ENCODE results near the gene DNAAF5.

The DNAAF5 gene

DNA sequence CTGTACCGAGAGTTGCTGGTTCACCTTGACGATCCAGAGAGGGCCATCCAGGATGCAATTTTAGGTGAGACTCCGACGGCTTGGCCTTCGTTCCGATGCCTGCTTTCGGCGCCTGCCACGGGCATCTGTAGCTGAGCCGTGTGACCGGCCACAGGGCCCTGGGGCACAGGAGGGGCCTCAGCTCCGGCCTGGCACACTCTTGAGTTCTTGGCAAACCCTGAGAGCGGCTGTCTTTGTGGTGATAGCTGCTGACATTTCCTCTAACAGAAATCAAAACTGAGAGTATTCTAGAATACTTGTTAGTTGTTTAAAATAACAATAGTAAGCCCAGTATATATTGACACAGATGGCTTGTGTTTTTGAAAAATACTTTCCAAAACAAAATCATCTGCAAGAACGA, 53.6 kb downstream of the DNAAF5 start:
- no peak overlapping the region for H3K27ac ChIP-seq (ENCODE audit: low read depth, low read length)

DNA sequence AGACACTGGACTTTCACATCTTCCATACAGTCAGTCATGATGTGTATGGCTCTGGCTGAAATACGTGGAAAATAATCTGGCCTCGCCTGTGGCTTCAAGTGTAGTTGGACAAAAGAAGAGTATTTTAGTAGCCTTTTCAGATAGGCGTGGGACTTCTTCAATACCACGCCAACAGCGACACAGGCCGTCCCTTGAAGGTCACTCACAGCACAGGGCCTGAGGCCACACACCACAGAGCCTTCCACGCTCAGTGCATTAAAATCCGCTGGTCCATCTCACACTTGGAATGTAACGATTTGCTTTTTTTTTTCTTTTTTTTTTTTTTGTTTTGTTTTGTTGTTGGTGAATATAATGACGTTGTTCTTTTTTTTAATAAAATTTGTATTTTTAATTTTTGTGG, 54.0 kb downstream of the DNAAF5 start:
- Histone ChIP-seq H3K9ac (ENCODE audit: low read length in 5 of 5) (no peak overlapping the region), H3K4me3 (ENCODE audit: low read depth in 1 of 5, low read length in 5 of 5) (no peak overlapping the region), H3K27me3 (ENCODE audit: control insufficient read depth in 5 of 5, insufficient read depth in 4 of 5, low read length in 5 of 5) (no peaks in the 10 kb centered on the region), H3K36me3 (ENCODE audit: control insufficient read depth in 5 of 5, insufficient read depth in 5 of 5, low read length in 5 of 5) (peaks cover 0 to 77% (median 68%) of the 10 kb centered on the region in 5 donors), H3K4me1 (ENCODE audit: control insufficient read depth in 5 of 5, insufficient read depth in 5 of 5, low read length in 5 of 5) (peaks cover 0 to 22% (median 2%) of the 10 kb centered on the region in 5 donors), H3K27ac (ENCODE audit: low read depth, low read length) (no peak overlapping the region), H3K9me3 (ENCODE audit: control insufficient read depth in 5 of 5, low read length in 5 of 5) (no peaks in the 10 kb centered on the region)

More for the DNA sequence above, 53.6 kb downstream of the DNAAF5 start:
- no peak overlapping the region for H3K9ac ChIP-seq (ENCODE audit: low read length in 5 of 5)
- peaks cover 0 to 22% (median 2%) of the 10 kb centered on the region in 5 donors for H3K4me1 ChIP-seq (ENCODE audit: control insufficient read depth in 5 of 5, insufficient read depth in 5 of 5, low read length in 5 of 5)
- H3K9me3 ChIP-seq (ENCODE audit: control insufficient read depth in 5 of 5, low read length in 5 of 5) = no peaks in the 10 kb centered on the region
- no peaks in the 10 kb centered on the region for H3K27me3 ChIP-seq (ENCODE audit: control insufficient read depth in 5 of 5, insufficient read depth in 4 of 5, low read length in 5 of 5)
- peaks cover 0 to 78% (median 66%) of the 10 kb centered on the region in 5 donors for H3K36me3 ChIP-seq (ENCODE audit: control insufficient read depth in 5 of 5, insufficient read depth in 5 of 5, low read length in 5 of 5)
- no peak overlapping the region for H3K4me3 ChIP-seq (ENCODE audit: low read depth in 1 of 5, low read length in 5 of 5)

DNA sequence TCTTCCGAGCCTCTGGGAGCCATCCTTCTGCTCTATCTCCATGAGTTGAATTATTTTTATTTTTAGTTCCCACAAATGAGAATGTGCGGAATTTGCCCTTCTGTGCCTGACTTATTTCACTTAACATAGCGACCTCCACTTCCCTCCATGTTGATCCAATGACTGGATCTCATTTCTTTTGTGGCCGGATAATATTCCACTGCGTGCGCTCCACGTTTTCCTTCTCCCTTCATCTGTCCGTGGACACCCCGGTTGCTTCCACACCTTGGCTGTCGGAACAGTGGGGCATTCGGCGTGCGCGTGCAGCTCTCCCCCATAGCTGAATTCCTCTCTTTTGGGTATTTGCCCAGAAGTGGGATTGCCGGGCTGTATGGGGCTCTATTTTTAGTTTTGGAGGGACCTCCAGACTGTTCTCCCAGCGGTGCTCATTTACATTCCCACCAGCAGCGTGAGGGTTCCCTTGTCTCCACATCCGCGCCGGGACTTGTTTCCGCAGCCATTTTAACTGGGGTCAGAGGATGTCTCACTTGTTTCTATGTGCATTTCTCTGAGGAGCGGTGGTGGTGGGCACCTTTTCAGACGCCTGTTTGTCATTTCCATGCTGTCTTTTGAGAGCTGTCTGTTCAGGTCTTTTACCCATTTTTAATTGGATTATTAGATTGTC, 54.8 kb downstream of the DNAAF5 start:
- H3K27ac ChIP-seq (ENCODE audit: low read depth, low read length) = no peak overlapping the region
- H3K36me3 ChIP-seq (ENCODE audit: control insufficient read depth in 5 of 5, insufficient read depth in 5 of 5, low read length in 5 of 5) = peaks cover 0 to 78% (median 66%) of the 10 kb centered on the region in 5 donors
- H3K9me3 ChIP-seq (ENCODE audit: control insufficient read depth in 5 of 5, low read length in 5 of 5) = no peaks in the 10 kb centered on the region
- no peaks in the 10 kb centered on the region for H3K27me3 ChIP-seq (ENCODE audit: control insufficient read depth in 5 of 5, insufficient read depth in 4 of 5, low read length in 5 of 5)
- no peak overlapping the region for H3K4me3 ChIP-seq (ENCODE audit: low read depth in 1 of 5, low read length in 5 of 5)
- H3K9ac ChIP-seq (ENCODE audit: low read length in 5 of 5) = no peak overlapping the region
- H3K4me1 ChIP-seq (ENCODE audit: control insufficient read depth in 5 of 5, insufficient read depth in 5 of 5, low read length in 5 of 5) = peaks cover 0 to 25% (median 2%) of the 10 kb centered on the region in 5 donors

DNA sequence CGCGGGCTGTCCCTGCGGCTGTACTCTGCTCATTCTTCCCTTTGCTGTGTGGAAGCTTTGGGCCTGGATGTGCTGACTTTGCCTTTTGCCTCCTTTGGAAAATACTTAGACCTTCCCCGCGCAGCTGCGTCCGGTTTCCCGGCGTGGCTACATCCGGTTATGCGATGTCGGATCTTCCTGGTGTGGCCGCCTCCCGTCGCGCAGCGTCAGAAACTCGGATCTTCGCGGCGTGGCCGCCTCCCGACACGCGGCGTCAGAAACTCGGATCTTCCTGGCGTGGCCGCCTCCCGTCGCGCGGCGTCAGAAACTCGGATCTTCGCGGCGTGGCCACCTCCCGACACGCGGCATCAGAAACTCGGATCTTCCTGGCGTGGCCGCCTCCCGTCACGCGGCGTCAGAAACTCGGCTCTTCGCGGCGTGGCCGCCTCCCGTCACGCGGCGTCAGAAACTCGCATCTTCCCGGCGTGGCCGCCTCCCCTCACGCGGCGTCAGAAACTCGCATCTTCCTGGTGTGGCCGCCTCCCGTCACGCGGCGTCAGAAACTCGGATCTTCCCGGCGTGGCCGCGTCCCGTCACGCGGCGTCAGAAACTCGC, 55.5 kb downstream of the DNAAF5 start:
- no peaks in the 10 kb centered on the region for H3K9me3 ChIP-seq (ENCODE audit: control insufficient read depth in 5 of 5, low read length in 5 of 5)
- H3K36me3 ChIP-seq (ENCODE audit: control insufficient read depth in 5 of 5, insufficient read depth in 5 of 5, low read length in 5 of 5) = peaks cover 0 to 70% (median 60%) of the 10 kb centered on the region in 5 donors
- no peak overlapping the region for H3K4me3 ChIP-seq (ENCODE audit: low read depth in 1 of 5, low read length in 5 of 5)
- no peaks in the 10 kb centered on the region for H3K27me3 ChIP-seq (ENCODE audit: control insufficient read depth in 5 of 5, insufficient read depth in 4 of 5, low read length in 5 of 5)
- H3K9ac ChIP-seq (ENCODE audit: low read length in 5 of 5) = no peak overlapping the region
- peaks cover 0 to 25% (median 2%) of the 10 kb centered on the region in 5 donors for H3K4me1 ChIP-seq (ENCODE audit: control insufficient read depth in 5 of 5, insufficient read depth in 5 of 5, low read length in 5 of 5)
- H3K27ac ChIP-seq (ENCODE audit: low read depth, low read length) = no peak overlapping the region

DNA sequence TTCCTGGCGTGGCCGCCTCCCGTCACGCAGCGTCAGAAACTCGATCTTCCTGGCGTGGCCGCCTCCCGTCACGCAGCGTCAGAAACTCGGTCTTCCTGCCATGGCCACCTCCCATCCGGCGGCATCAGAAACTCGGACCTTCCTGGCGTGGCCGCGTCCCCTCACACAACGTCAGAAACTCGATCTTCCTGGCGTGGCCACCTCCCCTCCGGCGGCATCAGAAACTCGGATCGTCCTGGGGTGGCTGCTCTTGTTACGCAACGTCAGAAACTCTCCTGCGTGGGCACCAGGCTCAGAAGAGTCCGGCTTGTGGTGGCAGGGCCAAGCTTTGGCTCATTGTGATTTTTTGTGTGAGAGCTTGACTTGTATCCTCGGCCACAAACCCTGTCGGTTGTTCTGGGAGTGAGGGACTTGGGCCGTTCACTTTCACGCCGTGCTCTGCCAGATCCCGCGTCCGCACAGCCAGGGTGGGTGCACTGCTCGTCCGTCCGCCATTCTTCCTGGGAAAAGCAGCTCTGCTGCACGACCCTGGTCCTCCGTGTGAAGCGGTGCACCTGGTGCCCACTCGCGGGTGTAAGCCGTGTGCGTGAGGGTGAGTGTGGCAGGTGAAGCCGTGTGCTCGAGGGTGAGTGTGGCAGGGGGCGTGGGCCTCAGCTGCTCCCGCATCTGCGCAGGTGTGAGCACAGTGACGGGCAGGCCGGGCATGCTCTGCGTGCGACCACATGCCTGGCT, 56.4 kb downstream of the DNAAF5 start:
- Histone ChIP-seq H3K4me3 (ENCODE audit: low read depth in 1 of 5, low read length in 5 of 5) (no peak overlapping the region), H3K9ac (ENCODE audit: low read length in 5 of 5) (no peak overlapping the region), H3K36me3 (ENCODE audit: control insufficient read depth in 5 of 5, insufficient read depth in 5 of 5, low read length in 5 of 5) (peaks cover 0 to 71% (median 61%) of the 10 kb centered on the region in 5 donors), H3K27ac (ENCODE audit: low read depth, low read length) (no peak overlapping the region), H3K4me1 (ENCODE audit: control insufficient read depth in 5 of 5, insufficient read depth in 5 of 5, low read length in 5 of 5) (peaks cover 0 to 20% (median 2%) of the 10 kb centered on the region in 5 donors), H3K9me3 (ENCODE audit: control insufficient read depth in 5 of 5, low read length in 5 of 5) (no peaks in the 10 kb centered on the region), H3K27me3 (ENCODE audit: control insufficient read depth in 5 of 5, insufficient read depth in 4 of 5, low read length in 5 of 5) (no peaks in the 10 kb centered on the region)

DNA sequence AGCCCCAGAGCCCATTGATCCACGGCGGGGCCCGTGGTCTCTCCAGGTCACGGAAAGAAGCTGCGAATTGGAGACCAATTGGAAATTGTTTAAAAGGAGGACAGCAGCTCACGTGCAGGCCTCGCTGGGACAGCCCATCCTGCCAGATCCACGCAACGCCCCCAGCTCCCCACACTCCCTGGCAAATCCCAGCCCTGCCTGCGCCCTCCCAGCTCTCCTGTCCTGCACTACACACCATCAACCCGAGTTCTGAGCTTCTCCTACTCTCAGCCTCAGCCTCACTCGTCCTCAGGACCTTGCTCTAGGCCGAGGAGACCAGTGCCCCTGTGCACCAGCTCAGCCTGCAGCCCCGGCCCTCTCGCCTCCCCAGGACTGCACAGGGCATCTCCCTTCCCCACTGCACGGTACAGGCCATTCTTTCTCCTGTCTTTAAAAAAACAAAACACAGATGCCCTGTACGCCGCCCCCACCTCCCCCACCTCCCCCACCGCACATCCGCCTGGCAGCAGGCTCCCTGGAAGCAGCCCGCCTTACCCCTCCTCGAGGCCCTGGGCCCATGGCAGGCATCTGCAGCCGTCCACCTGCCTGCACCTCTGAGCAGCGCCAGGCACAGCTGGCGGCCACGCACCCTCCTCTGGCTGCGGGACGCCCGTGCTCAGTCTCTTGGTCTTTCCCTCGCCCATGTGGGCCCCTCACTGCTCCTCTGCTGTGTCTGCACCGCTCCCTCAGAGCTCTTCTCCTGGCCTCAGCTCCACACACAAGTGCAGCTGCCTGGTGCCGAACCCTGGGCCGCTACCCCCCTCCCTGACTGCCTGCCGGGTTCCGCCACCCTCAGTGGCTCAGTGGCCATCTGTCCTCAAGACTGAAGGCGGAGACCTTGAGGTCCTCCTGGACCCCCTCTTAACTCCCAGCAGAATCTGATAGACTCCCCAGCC, 57.3 kb downstream of the DNAAF5 start:
- no peak overlapping the region for H3K9ac ChIP-seq (ENCODE audit: low read length in 5 of 5)
- H3K36me3 ChIP-seq (ENCODE audit: control insufficient read depth in 5 of 5, insufficient read depth in 5 of 5, low read length in 5 of 5) = peaks cover 0 to 65% (median 53%) of the 10 kb centered on the region in 5 donors
- H3K4me1 ChIP-seq (ENCODE audit: control insufficient read depth in 5 of 5, insufficient read depth in 5 of 5, low read length in 5 of 5) = peaks cover 0 to 10% (median 2%) of the 10 kb centered on the region in 5 donors
- no peak overlapping the region for H3K27ac ChIP-seq (ENCODE audit: low read depth, low read length)
- H3K9me3 ChIP-seq (ENCODE audit: control insufficient read depth in 5 of 5, low read length in 5 of 5) = no peaks in the 10 kb centered on the region
- no peaks in the 10 kb centered on the region for H3K27me3 ChIP-seq (ENCODE audit: control insufficient read depth in 5 of 5, insufficient read depth in 4 of 5, low read length in 5 of 5)
- H3K4me3 ChIP-seq (ENCODE audit: low read depth in 1 of 5, low read length in 5 of 5) = no peak overlapping the region

DNA sequence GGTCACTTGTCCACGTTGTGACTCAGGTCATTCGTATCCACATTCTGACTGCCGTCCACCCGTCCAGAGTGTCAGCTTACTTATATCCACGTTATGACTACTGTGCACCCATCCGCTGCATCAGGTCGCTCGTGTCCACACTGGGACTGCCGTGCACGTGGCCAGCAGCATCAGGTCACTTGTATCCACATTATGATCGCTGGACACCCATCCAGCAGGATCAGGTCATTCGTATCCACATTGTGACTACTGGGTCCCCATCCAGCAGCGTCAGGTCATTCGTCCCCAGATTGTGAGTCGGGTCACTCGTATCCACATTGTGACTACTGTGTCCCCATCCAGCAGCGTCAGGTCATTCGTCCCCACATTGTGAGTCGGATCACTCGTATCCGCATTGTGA, 58.5 kb downstream of the DNAAF5 start:
- H3K27ac ChIP-seq (ENCODE audit: low read depth, low read length) = no peak overlapping the region
- peaks cover 0 to 60% (median 45%) of the 10 kb centered on the region in 5 donors for H3K36me3 ChIP-seq (ENCODE audit: control insufficient read depth in 5 of 5, insufficient read depth in 5 of 5, low read length in 5 of 5)
- H3K9ac ChIP-seq (ENCODE audit: low read length in 5 of 5) = no peak overlapping the region

DNA sequence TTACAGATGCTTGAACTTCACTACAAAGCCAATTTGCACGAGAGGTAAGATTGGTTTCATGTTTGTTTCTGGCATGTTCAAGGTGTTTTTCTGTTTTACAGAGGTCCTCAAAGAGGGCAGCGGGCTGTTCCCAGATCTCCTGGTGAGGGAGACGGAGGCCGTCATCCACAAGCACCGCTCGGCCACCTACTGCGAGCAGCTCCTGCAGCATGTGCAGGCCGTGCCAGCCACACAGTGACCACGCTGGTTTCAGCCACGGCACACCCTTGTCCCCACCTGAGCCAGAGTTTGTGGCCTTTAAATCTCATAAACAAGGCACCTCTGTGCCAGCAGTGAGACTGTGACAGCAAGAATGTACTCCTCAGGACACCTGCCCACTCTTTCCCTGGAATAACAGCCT, 58.9 kb downstream of the DNAAF5 start:
- Histone ChIP-seq H3K36me3 (ENCODE audit: control insufficient read depth in 5 of 5, insufficient read depth in 5 of 5, low read length in 5 of 5) (peaks cover 0 to 56% (median 40%) of the 10 kb centered on the region in 5 donors), H3K27me3 (ENCODE audit: control insufficient read depth in 5 of 5, insufficient read depth in 4 of 5, low read length in 5 of 5) (no peaks in the 10 kb centered on the region), H3K4me3 (ENCODE audit: low read depth in 1 of 5, low read length in 5 of 5) (no peak overlapping the region), H3K9me3 (ENCODE audit: control insufficient read depth in 5 of 5, low read length in 5 of 5) (no peaks in the 10 kb centered on the region), H3K9ac (ENCODE audit: low read length in 5 of 5) (no peak overlapping the region), H3K27ac (ENCODE audit: low read depth, low read length) (no peak overlapping the region), H3K4me1 (ENCODE audit: control insufficient read depth in 5 of 5, insufficient read depth in 5 of 5, low read length in 5 of 5) (peaks cover 0 to 6% (median 0%) of the 10 kb centered on the region in 5 donors)

More for the DNA sequence above, 58.5 kb downstream of the DNAAF5 start:
- H3K27me3 ChIP-seq (ENCODE audit: control insufficient read depth in 5 of 5, insufficient read depth in 4 of 5, low read length in 5 of 5) = no peaks in the 10 kb centered on the region
- H3K4me1 ChIP-seq (ENCODE audit: control insufficient read depth in 5 of 5, insufficient read depth in 5 of 5, low read length in 5 of 5) = peaks cover 0 to 6% (median 0%) of the 10 kb centered on the region in 5 donors
- H3K4me3 ChIP-seq (ENCODE audit: low read depth in 1 of 5, low read length in 5 of 5) = no peak overlapping the region
- H3K9me3 ChIP-seq (ENCODE audit: control insufficient read depth in 5 of 5, low read length in 5 of 5) = no peaks in the 10 kb centered on the region

DNA sequence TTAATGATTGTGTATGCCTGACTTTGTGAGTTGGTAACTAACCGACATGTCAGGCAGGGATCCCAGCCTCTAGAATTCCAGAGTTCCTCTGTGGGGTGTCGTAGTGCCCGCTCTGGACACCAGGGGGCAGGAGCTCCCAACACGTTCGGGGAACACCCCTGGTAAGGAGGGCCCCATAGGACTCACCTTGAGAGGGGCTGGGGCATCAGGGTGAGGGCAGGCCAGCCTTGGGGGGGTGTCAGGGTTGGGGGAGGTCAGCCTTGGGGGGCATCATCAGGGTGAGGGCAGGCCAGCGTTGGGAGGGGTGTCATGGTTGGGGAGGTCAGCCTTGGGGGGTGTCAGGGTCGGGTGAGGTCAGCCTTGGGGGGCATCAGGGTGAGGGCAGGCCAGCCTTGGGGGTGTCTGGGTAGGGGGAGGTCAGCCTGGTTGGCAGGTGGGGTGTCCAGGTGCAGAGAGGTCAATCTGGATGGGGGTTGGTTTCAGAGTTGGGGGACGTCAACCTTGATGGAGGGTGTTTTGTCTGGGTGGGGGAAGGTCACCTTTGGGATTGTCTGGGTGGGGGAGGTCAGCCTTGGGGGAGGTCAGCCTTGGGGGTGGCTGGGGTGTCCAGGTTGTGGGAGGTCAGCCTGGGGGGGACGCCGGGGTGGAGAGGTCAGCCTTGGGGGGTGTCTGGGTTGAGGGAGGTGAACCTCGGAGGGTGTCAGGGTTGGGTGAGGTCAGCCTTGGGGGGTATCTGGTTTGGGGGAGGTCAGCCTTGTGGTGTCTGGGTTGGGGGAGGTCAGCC, 60.2 kb downstream of the DNAAF5 start:
- Histone ChIP-seq H3K36me3 (ENCODE audit: control insufficient read depth in 5 of 5, insufficient read depth in 5 of 5, low read length in 5 of 5) (peaks cover 0 to 47% (median 33%) of the 10 kb centered on the region in 5 donors), H3K27ac (ENCODE audit: low read depth, low read length) (no peak overlapping the region), H3K27me3 (ENCODE audit: control insufficient read depth in 5 of 5, insufficient read depth in 4 of 5, low read length in 5 of 5) (no peaks in the 10 kb centered on the region), H3K9ac (ENCODE audit: low read length in 5 of 5) (no peak overlapping the region), H3K9me3 (ENCODE audit: control insufficient read depth in 5 of 5, low read length in 5 of 5) (no peaks in the 10 kb centered on the region), H3K4me1 (ENCODE audit: control insufficient read depth in 5 of 5, insufficient read depth in 5 of 5, low read length in 5 of 5) (peaks cover 0 to 6% (median 0%) of the 10 kb centered on the region in 5 donors), H3K4me3 (ENCODE audit: low read depth in 1 of 5, low read length in 5 of 5) (no peak overlapping the region)

All from subcutaneous abdominal adipose tissue (tissue), 5 donors.